ENCODE measurements around the gene C19orf47.
"Not testable (repeated sequence)": the region's sequence is repeated elsewhere in the genome, so short reads cannot be mapped to it uniquely, and the experiment has no call there.

The C19orf47 gene

GRCh38 chr19:40335101-40335500 is 13.1 kb downstream of the C19orf47 start:
- Histone ChIP-seq H3K9me2 (replicated peaks; ENCODE audit: low read depth, low read length) (no peaks in the 10 kb centered on the region), H3K36me3 (ENCODE audit: insufficient read depth, low read length) (peaks cover 45% of the 10 kb centered on the region; the same call in 1 of the 2 replicates), H2AFZ (ENCODE audit: low read length) (no peak overlapping the region), H3F3A (ENCODE audit: low read depth) (no peaks in the 10 kb centered on the region), H3K9me3 (ENCODE audit: insufficient read depth, low read depth, low read length) (no peaks in the 10 kb centered on the region), H3K4me1 (ENCODE audit: insufficient read depth, low read length, poor library complexity, severe bottlenecking) (no peaks in the 10 kb centered on the region), H3K4me3 (ENCODE audit: low read length, poor library complexity, severe bottlenecking) (no peak overlapping the region), H3K9ac (ENCODE audit: low read depth, low read length, poor library complexity, severe bottlenecking) (no peak overlapping the region), H3K79me2 (ENCODE audit: insufficient read depth, low read length) (peaks cover 4% of the 10 kb centered on the region; the same call in 1 of the 2 replicates), H3K27me3 (ENCODE audit: insufficient read depth, low read length, poor library complexity, severe bottlenecking) (no peaks in the 10 kb centered on the region), H3K4me2 (ENCODE audit: low read depth, low read length, poor library complexity, severe bottlenecking) (no peak overlapping the region), H4K20me1 (ENCODE audit: insufficient read depth, low read length, poor library complexity, severe bottlenecking) (peaks cover 3% of the 10 kb centered on the region)
- no peak for TF ChIP-seq EZH2phosphoT487 (IDR thresholded peaks at IDR 0.05; ENCODE audit: borderline replicate concordance)
- TF ChIP-seq CTCF (conservative IDR thresholded peaks at IDR 0.05; ENCODE audit: low read length), result no peak

DNA sequence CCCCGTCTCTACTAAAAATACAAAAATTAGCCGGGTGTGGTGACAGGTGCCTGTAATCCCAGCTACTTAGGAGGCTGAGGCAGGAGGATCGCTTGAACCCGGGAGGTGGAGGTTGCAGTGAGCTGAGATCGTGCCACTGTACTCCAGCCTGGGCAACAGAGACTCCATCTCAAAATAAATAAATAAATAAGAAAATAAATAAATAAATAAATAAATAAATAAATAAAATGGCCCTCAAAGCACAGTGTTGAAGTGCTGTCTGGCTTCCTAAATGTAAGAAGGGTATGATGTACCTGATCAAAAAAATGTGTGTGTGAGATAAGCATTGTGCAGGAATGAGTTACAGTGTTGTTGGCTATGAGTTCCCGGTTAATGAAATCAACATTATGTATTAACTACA is 15.1 kb downstream of the C19orf47 start:
- H3K4me1 ChIP-seq (ENCODE audit: insufficient read depth, low read length, poor library complexity, severe bottlenecking); H3K9ac ChIP-seq (ENCODE audit: low read depth, low read length, poor library complexity, severe bottlenecking); H3K9me2 ChIP-seq (replicated peaks; ENCODE audit: low read depth, low read length); H3K4me3 ChIP-seq (ENCODE audit: low read length, poor library complexity, severe bottlenecking); H3K9me3 ChIP-seq (ENCODE audit: insufficient read depth, low read depth, low read length); H3K79me2 ChIP-seq (ENCODE audit: insufficient read depth, low read length); H4K20me1 ChIP-seq (ENCODE audit: insufficient read depth, low read length, poor library complexity, severe bottlenecking); H3F3A ChIP-seq (ENCODE audit: low read depth); H2AFZ ChIP-seq (ENCODE audit: low read length); H3K4me2 ChIP-seq (ENCODE audit: low read depth, low read length, poor library complexity, severe bottlenecking); H3K27me3 ChIP-seq (ENCODE audit: insufficient read depth, low read length, poor library complexity, severe bottlenecking): not testable (repeated sequence)
- H3K36me3 ChIP-seq (ENCODE audit: insufficient read depth, low read length), result peaks cover 62% of the 10 kb centered on the region; the same call in 1 of the 2 replicates

DNA sequence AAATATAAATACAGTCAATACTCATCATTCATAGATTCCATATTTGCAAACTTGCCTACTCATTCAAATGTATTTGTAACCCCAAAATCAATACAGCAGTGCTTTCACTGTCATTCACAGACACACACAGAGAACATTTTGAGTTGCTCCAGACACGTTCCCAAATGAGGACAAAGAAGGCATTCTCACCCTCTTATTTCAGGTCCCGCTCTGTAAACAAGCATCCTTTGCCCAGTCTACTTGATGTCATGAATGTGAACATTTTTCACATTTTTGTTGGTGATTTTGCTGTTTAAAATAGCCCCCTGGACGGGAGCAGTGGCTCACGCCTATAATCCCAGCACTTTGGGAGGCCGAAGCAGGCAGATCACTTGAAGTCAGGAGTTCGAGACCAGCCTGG is 15.5 kb downstream of the C19orf47 start:
- no peaks in the 10 kb centered on the region for H3K27me3 ChIP-seq (ENCODE audit: insufficient read depth, low read length, poor library complexity, severe bottlenecking)
- no peaks in the 10 kb centered on the region for H3K9me2 ChIP-seq (replicated peaks; ENCODE audit: low read depth, low read length)
- no peak overlapping the region for H3K9ac ChIP-seq (ENCODE audit: low read depth, low read length, poor library complexity, severe bottlenecking)
- peaks cover 66% of the 10 kb centered on the region; the same call in 1 of the 2 replicates for H3K36me3 ChIP-seq (ENCODE audit: insufficient read depth, low read length)
- TF ChIP-seq CTCF (conservative IDR thresholded peaks at IDR 0.05; ENCODE audit: low read length) (no peak), EZH2phosphoT487 (IDR thresholded peaks at IDR 0.05; ENCODE audit: borderline replicate concordance) (no peak)
- H3K79me2 ChIP-seq (ENCODE audit: insufficient read depth, low read length), result peaks cover 3% of the 10 kb centered on the region; the same call in 1 of the 2 replicates
- no peaks in the 10 kb centered on the region for H4K20me1 ChIP-seq (ENCODE audit: insufficient read depth, low read length, poor library complexity, severe bottlenecking)
- no peak overlapping the region for H3K4me2 ChIP-seq (ENCODE audit: low read depth, low read length, poor library complexity, severe bottlenecking)
- H3K4me3 ChIP-seq (ENCODE audit: low read length, poor library complexity, severe bottlenecking), result no peak overlapping the region
- no peaks in the 10 kb centered on the region for H3K4me1 ChIP-seq (ENCODE audit: insufficient read depth, low read length, poor library complexity, severe bottlenecking)
- no peak overlapping the region for H2AFZ ChIP-seq (ENCODE audit: low read length)
- H3K9me3 ChIP-seq (ENCODE audit: insufficient read depth, low read depth, low read length), result no peaks in the 10 kb centered on the region
- H3F3A ChIP-seq (ENCODE audit: low read depth), result no peaks in the 10 kb centered on the region

GRCh38 chr19:40331052-40331451 is 17.1 kb downstream of the C19orf47 start:
- Histone ChIP-seq H2AFZ (ENCODE audit: low read length) (no peak overlapping the region), H3K9me2 (replicated peaks; ENCODE audit: low read depth, low read length) (no peaks in the 10 kb centered on the region), H3F3A (ENCODE audit: low read depth) (no peaks in the 10 kb centered on the region), H3K4me3 (ENCODE audit: low read length, poor library complexity, severe bottlenecking) (no peak overlapping the region), H3K27me3 (ENCODE audit: insufficient read depth, low read length, poor library complexity, severe bottlenecking) (no peaks in the 10 kb centered on the region), H3K9ac (ENCODE audit: low read depth, low read length, poor library complexity, severe bottlenecking) (no peak overlapping the region), H4K20me1 (ENCODE audit: insufficient read depth, low read length, poor library complexity, severe bottlenecking) (no peaks in the 10 kb centered on the region), H3K36me3 (ENCODE audit: insufficient read depth, low read length) (peaks cover 74% of the 10 kb centered on the region; the same call in 1 of the 2 replicates), H3K9me3 (ENCODE audit: insufficient read depth, low read depth, low read length) (no peaks in the 10 kb centered on the region), H3K4me1 (ENCODE audit: insufficient read depth, low read length, poor library complexity, severe bottlenecking) (no peaks in the 10 kb centered on the region), H3K79me2 (ENCODE audit: insufficient read depth, low read length) (no peaks in the 10 kb centered on the region), H3K4me2 (ENCODE audit: low read depth, low read length, poor library complexity, severe bottlenecking) (no peak overlapping the region)
- TF ChIP-seq CTCF (conservative IDR thresholded peaks at IDR 0.05; ENCODE audit: low read length), result no peak
- no peak for TF ChIP-seq EZH2phosphoT487 (IDR thresholded peaks at IDR 0.05; ENCODE audit: borderline replicate concordance)

All from Loucy (cell line).